GM23248 (cell line): ENCODE data around the gene IL18RAP. TPM values are rescaled to one million over a fixed set of nuclear protein-coding genes. Genes with fewer than 3 reads are reported as not detected.

Source experiments
- DNase-seq: peaks from one replicate; pipeline ENCODE4 v3.0.0-alpha.2; 2015
- H2AFZ ChIP-seq: fragments of 200-600 bp; sonication (generic); 2 replicates; pipeline ENCODE4 v1.6.1; 2016; ENCODE audit warnings: antibody characterized with exemption
- H3F3A ChIP-seq: fragments of 200-600 bp; sonication (generic); 2 replicates; pipeline ENCODE4 v1.6.1; 2016; ENCODE audit warnings: mild to moderate bottlenecking, antibody characterized with exemption, mixed run types; ENCODE audit not compliant: insufficient read depth
- H3K27ac ChIP-seq: fragments of 200-600 bp; sonication (generic); 2 replicates; pipeline ENCODE4 v1.5.1; 2016; ENCODE audit warnings: mild to moderate bottlenecking
- H3K27me3 ChIP-seq: fragments of 200-600 bp; sonication (generic); replicated peaks from 2 replicates; pipeline ENCODE4 v1.6.1; 2016; ENCODE audit warnings: mild to moderate bottlenecking; ENCODE audit not compliant: insufficient read depth
- H3K36me3 ChIP-seq: fragments of 200-600 bp; sonication (generic); 2 replicates; pipeline ENCODE4 v1.6.1; 2016; ENCODE audit warnings: low read depth, mild to moderate bottlenecking
- H3K4me1 ChIP-seq: fragments of 200-600 bp; sonication (generic); 2 replicates; pipeline ENCODE4 v1.6.1; 2016; ENCODE audit warnings: mild to moderate bottlenecking; ENCODE audit not compliant: insufficient read depth
- H3K4me2 ChIP-seq: fragments of 200-600 bp; sonication (generic); one replicate; pipeline ENCODE4 v1.6.1; 2016; ENCODE audit warnings: mild to moderate bottlenecking; ENCODE audit not compliant: unreplicated experiment
- H3K4me3 ChIP-seq: fragments of 200-600 bp; sonication (generic); 2 replicates; pipeline ENCODE4 v1.5.1; 2016; ENCODE audit warnings: mild to moderate bottlenecking
- H3K79me2 ChIP-seq: fragments of 200-600 bp; sonication (generic); 2 replicates; pipeline ENCODE4 v1.6.1; 2016; ENCODE audit warnings: mild to moderate bottlenecking; ENCODE audit not compliant: insufficient read depth
- H3K9ac ChIP-seq: fragments of 200-600 bp; sonication (generic); 2 replicates; pipeline ENCODE4 v1.6.1; 2016; ENCODE audit warnings: mild to moderate bottlenecking
- H3K9me2 ChIP-seq: fragments of 200-600 bp; sonication (generic); 2 replicates; pipeline ENCODE4 v1.6.1; 2016; ENCODE audit warnings: mixed run types, mild to moderate bottlenecking, moderate library complexity; ENCODE audit not compliant: insufficient read depth
- H3K9me3 ChIP-seq: fragments of 200-600 bp; sonication (generic); one replicate; pipeline ENCODE4 v1.6.1; 2017; ENCODE audit warnings: low read depth
- H4K20me1 ChIP-seq: fragments of 200-600 bp; sonication (generic); 2 replicates; pipeline ENCODE4 v1.6.0; 2016; ENCODE audit not compliant: insufficient read depth
- EZH2 ChIP-seq: fragments of 200-600 bp; sonication (generic); IDR thresholded peaks from 2 replicates; pipeline ENCODE4 v1.6.1; 2018; ENCODE audit warnings: antibody characterized with exemption, mild to moderate bottlenecking; ENCODE audit not compliant: insufficient read depth, poor library complexity, severe bottlenecking
- EZH2phosphoT487 ChIP-seq: fragments of 200-600 bp; sonication (generic); IDR thresholded peaks from 2 replicates; pipeline ENCODE4 v1.6.1; 2018; ENCODE audit warnings: antibody characterized with exemption, moderate library complexity, mild to moderate bottlenecking, low read depth; ENCODE audit not compliant: insufficient read depth
- WGBS, 2 experiments: methylation state at CpG; one replicate each; pipeline ENCODE4 v1.1.6; 2015 to 2017; ENCODE audit warnings: low lambda C conversion rate in 2 of 2, low coverage in 1 of 2; ENCODE audit errors: missing lambda C conversion rate in 2 of 2; 5-methylcytosine and 5-hydroxymethylcytosine counted together
- in situ Hi-C: fragments of 300-500 bp; cut with MboI; formaldehyde crosslinking; loops from 2 replicates; pipeline ENCODE4 v1.15.0; 2020
- polyA plus RNA-seq: library from polyadenylated mRNA; unstranded; fragments of >200 nt; fragmentation: Nextera tagmentation; extraction: Ambion mirVana; gene quantifications from 2 replicates; pipeline ENCODE4 v1.2.1, GENCODE V29; 2016
- total RNA-seq: library from RNA; depleted of rRNA; stranded (reverse); fragments of >200 nt; shearing (Covaris generic); gene quantifications from 2 replicates; pipeline ENCODE4 v1.2.3, GENCODE V29; 2014

Gene IL18RAP
- total and polyA plus RNA-seq, 2 experiments from 2014 or later = 0.11 TPM; not detected in 1

DNA sequence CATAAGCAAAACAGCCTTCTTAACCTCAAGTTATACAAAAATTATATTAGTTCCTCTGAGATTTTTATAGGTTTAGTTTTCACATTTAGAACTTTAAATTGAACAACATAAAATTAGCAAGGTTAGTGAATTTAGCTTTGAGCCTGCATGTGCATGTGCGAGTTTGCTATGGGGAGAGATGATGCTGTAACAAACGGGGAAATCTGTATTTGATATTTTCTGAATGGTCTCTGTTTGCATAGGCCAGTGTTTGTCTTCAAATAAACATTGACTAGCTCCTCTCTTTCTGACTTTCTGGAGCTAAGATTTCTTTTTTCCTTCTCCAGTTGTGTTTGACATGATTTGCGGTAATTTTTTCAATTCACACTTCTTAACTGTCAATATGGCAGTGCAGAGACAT lies 30.9 kb upstream of the IL18RAP start:
- H3K4me1 ChIP-seq = no peaks in the 10 kb centered on the region
- H3K79me2 ChIP-seq = no peaks in the 10 kb centered on the region
- WGBS, 2 experiments = 62 to 70% methylated on average over 3 of the region's 3 CpGs
- no peak overlapping the region for H2AFZ ChIP-seq
- no peaks in the 10 kb centered on the region; the same call in 1 of the 2 replicates for H3K27me3 ChIP-seq
- in situ Hi-C loops = no loop called here
- H3K4me3 ChIP-seq = no peak overlapping the region
- H3K9me3 ChIP-seq = no peaks in the 10 kb centered on the region
- no peaks in the 10 kb centered on the region for H4K20me1 ChIP-seq
- H3F3A ChIP-seq = no peaks in the 10 kb centered on the region
- H3K9ac ChIP-seq = no peak overlapping the region
- no peaks in the 10 kb centered on the region for H3K36me3 ChIP-seq
- no peak overlapping the region for H3K4me2 ChIP-seq
- TF ChIP-seq EZH2phosphoT487 (no peak), EZH2 (no peak)
- no peak overlapping the region for H3K27ac ChIP-seq
- DNase-seq = no peak
- H3K9me2 ChIP-seq = no peaks in the 10 kb centered on the region

DNA sequence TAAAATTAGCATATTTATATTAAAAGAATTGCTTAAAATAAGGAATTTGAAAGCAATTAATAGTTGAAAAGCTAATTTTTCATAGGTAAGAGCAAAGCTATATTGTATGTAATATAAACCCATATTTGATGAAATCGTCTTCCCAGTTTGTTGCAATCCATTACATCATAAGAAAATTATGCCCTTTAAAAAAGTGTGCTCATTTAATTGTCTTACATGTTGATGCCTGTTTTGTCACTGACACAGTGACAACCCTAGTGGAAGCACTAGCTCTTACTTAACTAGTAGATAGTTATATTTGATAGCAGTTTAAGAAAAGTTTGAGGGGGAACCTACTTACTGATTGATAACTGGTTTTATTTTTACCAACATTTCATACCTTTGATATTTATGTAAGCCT lies 30.0 kb upstream of the IL18RAP start:
- in situ Hi-C loops = no loop called here
- Histone ChIP-seq H3K4me2 (no peak overlapping the region), H3K27me3 (no peaks in the 10 kb centered on the region; the same call in 1 of the 2 replicates), H3K4me1 (no peaks in the 10 kb centered on the region), H3K9me3 (no peaks in the 10 kb centered on the region), H3K9me2 (no peaks in the 10 kb centered on the region), H3K4me3 (no peak overlapping the region), H3K9ac (no peak overlapping the region), H3K79me2 (no peaks in the 10 kb centered on the region), H2AFZ (no peak overlapping the region), H3F3A (no peaks in the 10 kb centered on the region), H3K36me3 (no peaks in the 10 kb centered on the region), H3K27ac (no peak overlapping the region), H4K20me1 (no peaks in the 10 kb centered on the region)
- WGBS, 2 experiments = 35 to 37% methylated on average over 1 of the region's 1 CpG
- DNase-seq = no peak
- no peak for TF ChIP-seq EZH2phosphoT487
- TF ChIP-seq EZH2 = no peak

DNA sequence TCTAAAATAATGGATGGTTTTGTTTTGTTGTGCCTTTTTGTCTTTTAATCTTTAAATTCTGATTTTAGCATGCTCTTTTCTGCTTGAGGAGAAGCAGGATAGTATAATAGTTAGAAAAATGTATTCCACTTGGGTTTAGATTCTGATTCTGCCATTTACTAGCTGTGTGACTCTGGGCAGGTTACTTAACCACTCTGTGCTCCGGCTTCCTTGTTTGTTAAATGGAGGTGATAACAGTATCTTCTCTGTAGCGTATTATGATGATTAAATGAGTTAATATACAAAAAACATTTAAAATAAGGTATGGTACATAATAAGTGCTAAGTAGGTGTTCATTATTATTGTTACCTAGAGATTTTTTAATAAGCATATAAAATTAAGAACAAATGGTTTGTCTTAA lies 26.9 kb upstream of the IL18RAP start:
- in situ Hi-C loops = no loop called here
- 45 to 46% methylated on average over 2 of the region's 2 CpGs for WGBS, 2 experiments
- no peak overlapping the region for H3K4me3 ChIP-seq

DNA sequence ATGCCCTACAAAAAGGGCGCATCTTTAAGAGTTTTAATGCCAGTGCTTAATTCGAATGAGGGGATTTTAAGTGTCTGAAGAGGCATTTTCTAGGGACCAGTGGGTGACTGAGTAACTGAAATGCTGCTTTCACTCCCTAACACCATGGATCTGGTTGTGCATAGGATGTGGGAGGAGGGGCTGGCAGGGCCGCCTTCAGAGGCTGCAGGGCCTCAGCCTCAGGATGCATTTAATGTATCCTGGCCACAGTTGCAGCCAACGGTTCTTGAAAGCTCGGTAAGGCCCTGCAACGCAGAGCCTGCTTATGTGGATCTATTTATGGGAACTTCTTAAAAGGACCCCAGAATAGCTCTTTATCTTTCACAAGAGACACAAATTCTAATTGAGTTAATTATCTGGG lies 25.8 kb upstream of the IL18RAP start:
- H3K79me2 ChIP-seq = no peaks in the 10 kb centered on the region
- H3K36me3 ChIP-seq = no peaks in the 10 kb centered on the region
- DNase-seq = no peak
- no peaks in the 10 kb centered on the region for H3K4me1 ChIP-seq
- no peak overlapping the region for H3K27ac ChIP-seq
- no peak overlapping the region for H3K4me3 ChIP-seq
- H2AFZ ChIP-seq = no peak overlapping the region
- H3F3A ChIP-seq = no peaks in the 10 kb centered on the region
- H3K9ac ChIP-seq = no peak overlapping the region
- H4K20me1 ChIP-seq = no peaks in the 10 kb centered on the region
- no peaks in the 10 kb centered on the region; the same call in 1 of the 2 replicates for H3K27me3 ChIP-seq
- no peak overlapping the region for H3K4me2 ChIP-seq
- 62 to 75% methylated on average over 6 of the region's 6 CpGs for WGBS, 2 experiments
- no peaks in the 10 kb centered on the region for H3K9me2 ChIP-seq
- H3K9me3 ChIP-seq = no peaks in the 10 kb centered on the region
- in situ Hi-C loops = no loop called here
- TF ChIP-seq EZH2 (no peak), EZH2phosphoT487 (no peak)

More for the DNA sequence above, 26.9 kb upstream of the IL18RAP start:
- Histone ChIP-seq H3K27me3 (no peaks in the 10 kb centered on the region; the same call in 1 of the 2 replicates), H3K9me3 (no peaks in the 10 kb centered on the region), H3K4me1 (no peaks in the 10 kb centered on the region), H3K27ac (no peak overlapping the region), H3K9me2 (no peaks in the 10 kb centered on the region), H3K36me3 (no peaks in the 10 kb centered on the region), H3F3A (no peaks in the 10 kb centered on the region), H4K20me1 (no peaks in the 10 kb centered on the region), H3K4me2 (no peak overlapping the region), H3K9ac (no peak overlapping the region), H3K79me2 (no peaks in the 10 kb centered on the region), H2AFZ (no peak overlapping the region)
- DNase-seq = no peak
- TF ChIP-seq EZH2phosphoT487 = no peak
- TF ChIP-seq EZH2 = no peak
